Measurements from ENCODE around the gene TOX2. TPM values are rescaled to one million over a fixed set of nuclear protein-coding genes. Genes with fewer than 3 reads are reported as not detected.

The TOX2 gene
- total and polyA plus RNA-seq, 2 of the 4 experiments (the other 2 are of a cell fraction), result 1.3 to 17.5 TPM

DNA sequence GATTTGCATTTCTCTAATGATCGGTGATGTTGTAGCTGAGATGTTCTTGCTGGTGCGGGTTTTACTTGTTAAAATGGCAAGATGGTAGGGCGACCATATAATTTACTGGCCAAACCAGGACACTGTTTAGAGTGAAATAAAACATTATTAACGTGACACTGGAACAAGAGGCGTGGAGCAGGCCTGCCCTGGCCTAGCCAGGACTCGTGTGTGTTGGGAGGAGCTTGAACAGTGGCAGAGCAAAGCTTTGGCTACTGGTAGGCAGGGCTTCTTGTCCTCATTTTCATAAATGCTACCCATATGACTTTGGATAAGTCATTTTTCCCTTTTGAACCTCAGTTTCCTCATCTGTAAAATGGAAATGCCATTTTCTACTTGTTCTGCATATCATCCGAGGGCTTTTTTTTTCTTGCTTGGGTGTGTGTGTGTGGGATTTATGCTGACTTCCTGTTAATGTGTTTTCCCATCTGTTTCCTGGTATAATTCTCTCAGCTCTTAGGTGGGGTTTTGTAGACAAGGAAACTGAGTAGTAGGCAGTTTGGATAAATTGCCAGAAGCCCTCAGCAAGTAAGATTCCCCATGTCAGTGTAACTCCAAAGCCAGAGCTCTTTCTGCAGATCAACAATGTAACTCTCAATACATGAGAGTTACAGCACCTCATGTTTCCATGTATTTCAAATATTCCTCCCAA lies 81.7 kb downstream of the TOX2 start:
- ATAC-seq (ENCODE audit: low read depth) (no peak), DNase-seq (no peak)
- Histone ChIP-seq H3K18ac (ENCODE audit: low read depth, low read length) (no peak overlapping the region), H3K14ac (replicated peaks; ENCODE audit: low read depth, low read length) (no peak overlapping the region), H3K4me1 (ENCODE audit: control insufficient read depth, insufficient read depth, low read length) (peaks cover 2% of the 10 kb centered on the region; the same call in 1 of the 2 replicates), H2BK120ac (ENCODE audit: low read depth, low read length) (no peak overlapping the region), H2BK5ac (ENCODE audit: low read depth, low read length, poor library complexity, severe bottlenecking) (no peak overlapping the region), H3K27me3 (ENCODE audit: control insufficient read depth, insufficient read depth, low read length) (no peaks in the 10 kb centered on the region), H4K8ac (ENCODE audit: low read depth in 2 of 2, low read length in 2 of 2) (no peak overlapping the region), H2AFZ (replicated peaks; ENCODE audit: low read length, poor library complexity) (no peak overlapping the region), H3K4me3 (ENCODE audit: insufficient read depth, low read depth, low read length) (no peak overlapping the region), H2AK9ac (replicated peaks; ENCODE audit: low read depth, low read length, poor library complexity) (no peak overlapping the region), H2BK20ac (ENCODE audit: low read depth, low read length) (no peak overlapping the region), H3K79me1 (ENCODE audit: low read depth in 1 of 2, low read length in 2 of 2) (peaks cover 32 to 68% of the 10 kb centered on the region in 2 experiments), H3K4ac (ENCODE audit: low read depth, low read length) (no peak overlapping the region), H4K5ac (ENCODE audit: low read depth, low read length) (no peak overlapping the region), H3K56ac (ENCODE audit: extremely low read depth, insufficient read depth, low read length) (no peak overlapping the region), H3K9me1 (ENCODE audit: insufficient read depth, low read length) (peaks cover 24% of the 10 kb centered on the region), H3K9ac (ENCODE audit: low read depth, low read length) (no peak overlapping the region), H4K91ac (ENCODE audit: insufficient read depth, low read depth, low read length) (no peak overlapping the region), H3K9me3 (ENCODE audit: control insufficient read depth, insufficient read depth, low read length) (no peaks in the 10 kb centered on the region), H3K27ac (ENCODE audit: insufficient read depth, low read length) (no peak overlapping the region), H2AK5ac (ENCODE audit: low read depth, low read length) (no peak overlapping the region), H2BK15ac (ENCODE audit: low read depth, low read length) (no peak overlapping the region), H3K23ac (ENCODE audit: low read depth, low read length) (no peak overlapping the region), H3K4me2 (ENCODE audit: low read depth, low read length) (no peak overlapping the region), H4K20me1 (ENCODE audit: insufficient read depth, low read length) (peaks cover 20% of the 10 kb centered on the region; the same call in 1 of the 2 replicates), H3K36me3 (ENCODE audit: control insufficient read depth, insufficient read depth, low read length) (no peaks in the 10 kb centered on the region)
- TF ChIP-seq SMC3 (IDR thresholded peaks at IDR 0.05; ENCODE audit: low read depth, low read length) (no peak), CHD1 (IDR thresholded peaks at IDR 0.05; ENCODE audit: low read depth, low read length) (no peak)
- WGBS, 2 experiments (ENCODE audit: extremely low coverage in 2 of 2, insufficient read length in 1 of 2), result no CpG with 5 or more reads among the region's 7 CpGs
- dilution Hi-C loops (cut with HindIII; ENCODE audit: low sequenced_read_pairs, unreplicated experiment), result no loop called here
- no TSS peak for BruUV-seq (replicated peaks)
- CTCF ChIA-PET, result no interaction called here
- intact Hi-C loops (cut with micrococcal nuclease), result no loop called here
- POLR2A ChIA-PET (ENCODE audit: unreplicated experiment), result no interaction called here
- in situ Hi-C loops (cut with MboI; ENCODE audit: low sequenced_read_pairs), result no loop called here

Data from IMR-90 (cell line).